GM21825 (cell line): ENCODE results near the gene RARA.

Experiments
- ATAC-seq: cut with Tn5 transposase; IDR thresholded peaks from one replicate; pipeline ENCODE4 v1.9.1; 2021; ENCODE audit warnings: mild to moderate bottlenecking, moderate library complexity; ENCODE audit not compliant: unreplicated experiment

The RARA gene

DNA sequence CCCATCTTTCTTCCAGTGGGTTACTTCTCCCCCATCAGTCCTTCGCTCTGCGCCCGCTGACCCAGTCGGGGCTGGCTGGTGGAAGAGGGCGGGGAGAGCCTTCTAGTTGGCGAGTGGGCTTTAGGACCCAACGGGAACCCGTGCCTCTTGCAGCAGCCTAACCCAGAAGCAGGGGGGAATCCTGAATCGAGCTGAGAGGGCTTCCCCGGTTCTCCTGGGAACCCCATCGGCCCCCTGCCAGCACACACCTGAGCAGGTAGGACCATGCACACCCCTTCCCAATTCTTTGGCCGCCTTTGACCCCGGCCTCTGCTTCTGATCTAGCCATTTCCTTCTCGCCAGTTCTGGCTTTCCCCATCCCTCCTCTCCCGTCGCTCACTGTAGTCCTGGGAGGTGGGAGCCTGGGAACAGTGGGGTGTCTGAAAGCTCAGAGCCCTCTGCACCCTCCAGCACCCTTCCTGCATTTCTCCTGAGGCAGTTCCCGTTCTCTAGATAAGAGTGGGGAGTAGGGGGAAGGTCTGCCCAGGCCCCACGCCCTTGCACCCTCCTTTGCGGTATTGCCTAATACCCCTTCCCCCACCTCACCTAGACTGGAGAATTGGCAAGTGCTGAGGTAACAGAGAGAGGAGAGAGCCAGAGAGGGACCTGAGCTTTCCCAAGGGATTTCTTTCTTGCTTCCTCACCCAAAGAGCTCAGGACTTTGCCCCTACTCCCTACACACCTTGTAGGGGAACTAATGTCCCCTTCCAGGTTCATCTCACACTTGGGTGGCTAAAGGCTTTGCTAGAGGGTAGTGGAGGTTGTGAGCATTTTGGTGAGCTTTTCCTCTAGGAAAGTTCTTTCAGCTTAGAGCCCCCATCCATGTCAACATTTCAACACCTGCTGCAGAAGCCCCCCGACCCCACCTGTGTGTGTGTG, at the start of gene RARA:
TSS of gene RARA (plus strand) at position 150 of the 918 bp plus-strand sequence. CDS start 22,039 bp downstream, outside the sequence.
- ATAC-seq: no peak

DNA sequence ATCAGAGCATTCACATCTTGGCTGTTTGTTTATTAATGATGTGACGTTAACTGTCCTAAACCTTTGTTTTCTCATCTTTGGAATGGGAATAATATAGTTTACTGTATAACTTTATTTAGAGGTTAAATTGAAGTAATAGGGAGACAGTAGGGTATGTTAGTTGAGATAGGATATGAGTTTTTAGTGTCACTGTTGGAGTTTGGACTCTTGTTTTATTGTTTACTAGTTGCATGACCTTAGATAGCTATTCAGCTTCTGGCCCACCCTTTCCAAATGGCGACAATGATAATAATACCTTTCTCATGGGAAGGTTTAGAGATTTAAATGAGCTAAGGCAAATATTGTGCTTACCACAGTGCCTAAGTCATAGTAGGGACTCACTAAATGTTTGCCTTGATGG, 49.5 kb upstream of the RARA start:
- ATAC-seq: no peak

DNA sequence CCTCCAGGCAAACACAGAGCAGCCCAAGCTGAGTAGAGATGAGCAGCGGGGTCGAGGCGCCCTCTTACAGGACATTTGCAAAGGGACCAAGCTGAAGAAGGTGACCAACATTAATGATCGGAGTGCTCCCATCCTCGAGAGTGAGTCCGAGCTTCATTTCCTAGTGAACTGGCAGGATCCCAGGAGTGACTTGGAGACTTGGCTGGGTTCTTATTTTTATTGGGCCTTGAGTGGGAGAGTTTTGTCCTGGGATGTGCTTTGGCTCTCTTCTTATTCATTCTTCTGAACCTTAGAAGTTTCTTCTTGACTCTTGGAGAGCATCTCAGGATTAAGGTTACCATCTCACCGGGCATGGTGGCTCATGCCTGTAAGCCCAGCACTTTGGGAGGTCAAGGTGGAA, 48.5 kb upstream of the RARA start:
- ATAC-seq: no peak

DNA sequence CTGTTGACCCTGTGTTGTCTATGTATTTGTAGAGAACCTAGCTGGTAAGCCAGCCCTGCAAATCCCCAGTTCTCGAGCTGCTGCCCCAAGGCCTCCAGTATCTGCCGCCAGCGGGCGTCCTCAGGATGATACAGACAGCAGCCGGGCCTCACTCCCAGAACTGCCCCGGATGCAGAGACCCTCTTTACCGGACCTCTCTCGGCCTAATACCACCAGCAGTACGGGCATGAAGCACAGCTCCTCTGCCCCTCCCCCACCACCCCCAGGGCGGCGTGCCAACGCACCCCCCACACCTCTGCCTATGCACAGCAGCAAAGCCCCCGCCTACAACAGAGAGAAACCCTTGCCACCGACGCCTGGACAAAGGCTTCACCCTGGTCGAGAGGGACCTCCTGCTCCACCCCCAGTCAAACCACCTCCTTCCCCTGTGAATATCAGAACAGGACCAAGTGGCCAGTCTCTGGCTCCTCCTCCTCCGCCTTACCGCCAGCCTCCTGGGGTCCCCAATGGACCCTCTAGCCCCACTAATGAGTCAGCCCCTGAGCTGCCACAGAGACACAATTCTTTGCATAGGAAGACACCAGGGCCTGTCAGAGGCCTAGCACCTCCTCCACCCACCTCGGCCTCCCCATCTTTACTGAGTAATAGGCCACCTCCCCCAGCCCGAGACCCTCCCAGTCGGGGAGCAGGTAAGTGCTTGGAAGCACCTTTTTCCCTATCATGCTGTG, 44.4 kb upstream of the RARA start:
- ATAC-seq: no peak

DNA sequence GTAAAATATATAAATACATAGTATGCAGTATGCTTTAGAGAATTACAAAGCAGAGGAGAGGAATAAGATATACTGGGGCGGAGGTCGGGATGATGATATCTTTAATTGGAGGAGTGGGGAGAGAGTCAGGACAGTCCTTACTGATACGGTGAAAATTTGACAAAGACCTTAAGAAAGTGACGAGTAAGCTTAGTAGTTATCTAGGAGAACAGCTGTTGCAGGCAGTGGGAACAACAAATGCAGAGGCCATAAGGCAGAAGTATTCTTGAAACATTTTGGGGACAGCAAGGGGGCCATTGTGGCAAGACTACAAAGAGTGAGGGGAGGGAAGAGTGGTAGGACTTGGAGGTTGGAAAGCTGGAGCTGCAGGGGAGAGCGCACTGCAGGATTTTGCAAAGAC, 43.6 kb upstream of the RARA start:
- ATAC-seq: no peak

DNA sequence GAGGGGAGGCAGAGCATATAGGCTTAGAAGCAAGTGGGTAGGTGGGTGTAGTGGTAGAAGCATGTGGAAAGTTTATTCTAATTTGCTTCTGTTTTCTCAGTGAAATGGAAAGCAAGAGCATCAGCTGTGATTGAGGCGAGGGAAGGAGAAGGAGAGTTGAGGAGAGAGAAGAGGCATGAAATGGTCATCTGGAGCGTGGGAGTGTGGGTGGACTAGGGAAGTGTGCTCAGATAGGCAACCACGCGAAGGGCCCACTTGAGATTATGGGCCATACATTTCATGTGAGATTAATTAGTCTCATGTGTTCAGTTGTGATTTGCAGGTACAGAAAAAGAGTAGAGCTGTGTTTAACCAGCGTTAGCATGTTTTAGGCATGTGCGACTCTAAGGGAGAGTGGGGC, 42.1 kb upstream of the RARA start:
- ATAC-seq: no peak

DNA sequence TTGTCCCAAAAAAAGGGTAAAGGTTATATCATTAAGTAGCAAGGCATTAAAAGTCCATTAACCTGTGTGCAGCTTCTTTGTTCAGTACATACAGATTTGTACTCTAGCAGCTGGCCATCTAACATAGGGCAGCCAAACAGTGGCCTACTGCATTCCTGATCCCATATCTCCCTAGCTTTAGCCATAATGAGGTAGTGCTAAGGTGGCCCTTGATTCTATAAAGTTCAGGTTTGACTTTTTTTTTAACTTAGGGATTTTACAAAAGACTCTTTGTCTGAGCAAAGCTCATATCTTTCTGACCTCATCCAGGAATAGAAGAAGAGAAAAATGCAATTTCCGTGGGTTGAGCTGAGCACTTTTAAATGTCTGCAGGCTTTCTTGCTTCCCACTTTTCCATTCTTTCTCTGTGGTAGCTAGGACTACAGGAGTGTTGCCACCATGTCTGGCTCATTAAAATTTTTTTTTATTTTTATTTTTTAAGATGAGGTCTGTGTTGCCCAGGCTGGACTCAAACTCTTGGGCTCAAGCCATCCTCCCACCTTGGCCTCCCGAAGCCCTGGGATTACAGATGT, 40.8 kb upstream of the RARA start:
- ATAC-seq: no peak

DNA sequence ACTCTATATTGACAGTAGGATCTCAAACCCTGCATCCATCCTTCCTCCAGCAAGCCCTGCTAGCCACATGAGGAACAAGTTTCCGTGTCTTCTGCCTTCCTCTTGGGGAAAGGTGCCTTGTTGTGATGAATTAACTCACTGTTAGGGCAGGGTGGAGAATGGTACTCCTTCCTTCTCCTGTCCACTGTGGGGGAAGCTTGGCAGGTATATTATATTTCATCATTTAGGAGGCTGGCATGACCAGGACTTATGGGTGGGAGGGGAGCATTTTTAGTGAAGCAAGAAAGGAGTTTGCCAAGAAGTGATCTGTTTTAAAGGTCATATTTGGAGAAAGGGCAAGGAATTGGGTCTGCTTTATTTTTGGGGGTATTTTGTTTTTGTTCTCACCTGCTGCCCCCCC, 30.6 kb upstream of the RARA start:
- ATAC-seq: no peak

DNA sequence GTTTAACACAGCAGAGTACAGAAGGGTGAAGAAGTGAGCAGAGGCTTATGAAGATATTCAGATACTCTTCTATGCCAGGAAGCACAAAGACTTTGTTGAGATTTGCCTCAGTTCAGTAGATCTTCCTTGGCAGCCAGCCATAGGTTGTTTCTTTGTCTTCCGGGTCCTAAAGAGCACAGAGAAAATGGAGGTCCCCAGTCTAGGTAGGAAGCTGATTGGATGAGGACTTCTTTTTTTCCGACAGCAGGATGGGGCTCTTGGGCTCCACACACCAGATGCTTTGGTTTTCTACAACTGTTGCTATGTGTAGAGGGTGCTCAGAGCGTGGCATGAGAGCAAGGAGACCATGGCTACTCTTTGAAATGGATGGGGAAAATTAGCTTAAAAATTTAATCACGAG, 29.6 kb upstream of the RARA start:
- ATAC-seq: no peak

DNA sequence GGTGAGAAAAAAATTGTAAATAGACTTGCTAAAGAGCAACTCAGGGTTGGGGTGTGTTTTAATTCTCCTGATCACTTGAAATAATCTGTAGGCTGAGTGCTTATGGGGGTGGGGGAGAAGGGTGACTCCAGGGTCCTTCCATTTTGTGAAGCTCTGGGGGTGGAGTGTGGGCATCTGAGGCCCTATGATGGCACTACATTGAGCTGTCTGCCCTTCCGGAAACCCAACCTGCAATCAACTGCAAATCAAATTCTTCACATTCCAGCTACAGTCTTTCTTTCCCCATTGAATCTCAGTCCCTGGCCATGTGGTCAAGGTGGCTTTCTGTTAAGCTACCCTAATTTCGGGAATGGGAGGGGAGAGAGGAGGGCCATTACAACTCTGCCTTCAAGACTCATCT, 27.3 kb upstream of the RARA start:
- no peak for ATAC-seq

DNA sequence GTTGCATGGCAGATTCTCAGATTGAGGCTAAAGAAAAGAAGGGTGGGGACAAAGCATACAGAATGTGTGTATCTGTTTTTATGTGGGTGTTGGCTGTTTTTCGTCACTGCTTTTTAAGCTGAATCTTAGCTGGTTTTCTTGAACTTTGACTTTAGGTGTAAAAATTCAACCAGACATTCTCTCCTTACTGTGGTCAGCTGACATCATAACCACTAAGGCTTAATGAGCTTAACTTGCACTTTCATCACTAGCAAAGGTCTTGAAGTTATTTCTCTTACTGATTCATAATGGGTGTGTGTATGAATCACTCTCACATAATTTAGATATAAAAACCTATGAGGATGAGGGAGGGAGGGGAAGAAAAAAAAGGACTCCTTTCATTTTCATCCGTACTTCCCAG, 25.3 kb upstream of the RARA start:
- ATAC-seq: no peak

DNA sequence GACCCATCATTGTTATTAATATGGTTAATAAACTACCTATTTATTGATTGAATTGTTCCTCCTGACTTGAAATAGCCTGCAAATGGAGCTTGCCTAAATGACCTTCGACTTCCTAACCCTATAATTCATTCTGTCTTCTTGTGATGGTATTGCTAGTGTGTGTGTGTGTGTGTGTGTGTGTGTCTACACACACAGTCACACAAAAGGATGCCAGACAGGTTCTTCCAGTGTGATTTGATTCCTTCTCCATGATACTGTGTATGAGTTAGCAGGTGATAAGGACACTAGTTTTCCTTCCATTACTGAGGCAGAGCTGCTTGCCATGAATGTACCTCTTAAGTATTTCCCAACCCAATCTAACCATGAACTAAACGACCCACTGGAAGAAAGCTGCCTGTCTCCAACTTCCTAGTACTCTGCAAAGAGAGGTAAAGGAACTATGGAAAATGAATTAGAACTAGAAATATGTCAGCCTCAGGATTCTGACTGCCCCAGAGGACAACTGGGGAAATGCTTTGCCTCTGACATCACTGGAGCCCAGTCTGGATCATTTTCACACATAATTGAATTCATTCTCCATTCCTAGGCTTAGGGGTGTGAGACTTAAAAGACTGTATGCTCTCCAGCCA, 24.8 kb upstream of the RARA start:
- ATAC-seq: no peak

DNA sequence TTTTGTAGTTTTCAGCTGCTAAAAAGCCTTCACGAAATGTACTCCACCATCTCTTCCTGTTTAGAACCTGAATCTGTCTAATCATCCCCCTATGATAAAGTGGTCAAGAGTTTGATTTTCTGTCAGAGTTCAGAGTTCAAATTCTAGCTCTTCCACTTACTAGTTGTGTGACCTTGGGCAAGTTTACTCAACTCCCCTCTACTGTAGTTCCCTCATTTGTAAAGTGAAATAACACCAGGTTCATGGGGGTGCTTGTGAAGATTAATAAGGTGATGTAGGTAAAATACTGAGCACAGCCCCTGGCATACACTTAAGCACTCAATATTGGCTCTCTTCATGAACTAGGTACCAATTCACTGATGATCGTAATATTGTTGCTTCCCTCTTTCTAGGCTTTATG, 22.5 kb upstream of the RARA start:
- ATAC-seq: no peak

DNA sequence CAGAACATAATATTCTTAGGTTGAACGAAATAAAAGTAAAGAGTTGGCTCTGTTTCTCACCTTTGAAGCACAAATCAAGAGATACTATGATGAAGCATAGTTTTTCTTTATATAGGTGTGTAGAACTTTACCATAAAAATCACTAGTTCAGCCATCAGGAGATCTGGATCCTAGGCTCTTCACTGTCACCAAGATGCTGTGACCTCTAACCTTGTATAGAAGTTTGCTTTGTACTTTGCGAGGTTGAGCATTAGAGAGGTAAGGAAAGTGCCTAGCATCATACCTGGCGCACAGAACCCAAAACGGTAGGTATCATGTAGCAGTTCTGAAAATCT, 21.9 kb upstream of the RARA start:
- no peak for ATAC-seq

DNA sequence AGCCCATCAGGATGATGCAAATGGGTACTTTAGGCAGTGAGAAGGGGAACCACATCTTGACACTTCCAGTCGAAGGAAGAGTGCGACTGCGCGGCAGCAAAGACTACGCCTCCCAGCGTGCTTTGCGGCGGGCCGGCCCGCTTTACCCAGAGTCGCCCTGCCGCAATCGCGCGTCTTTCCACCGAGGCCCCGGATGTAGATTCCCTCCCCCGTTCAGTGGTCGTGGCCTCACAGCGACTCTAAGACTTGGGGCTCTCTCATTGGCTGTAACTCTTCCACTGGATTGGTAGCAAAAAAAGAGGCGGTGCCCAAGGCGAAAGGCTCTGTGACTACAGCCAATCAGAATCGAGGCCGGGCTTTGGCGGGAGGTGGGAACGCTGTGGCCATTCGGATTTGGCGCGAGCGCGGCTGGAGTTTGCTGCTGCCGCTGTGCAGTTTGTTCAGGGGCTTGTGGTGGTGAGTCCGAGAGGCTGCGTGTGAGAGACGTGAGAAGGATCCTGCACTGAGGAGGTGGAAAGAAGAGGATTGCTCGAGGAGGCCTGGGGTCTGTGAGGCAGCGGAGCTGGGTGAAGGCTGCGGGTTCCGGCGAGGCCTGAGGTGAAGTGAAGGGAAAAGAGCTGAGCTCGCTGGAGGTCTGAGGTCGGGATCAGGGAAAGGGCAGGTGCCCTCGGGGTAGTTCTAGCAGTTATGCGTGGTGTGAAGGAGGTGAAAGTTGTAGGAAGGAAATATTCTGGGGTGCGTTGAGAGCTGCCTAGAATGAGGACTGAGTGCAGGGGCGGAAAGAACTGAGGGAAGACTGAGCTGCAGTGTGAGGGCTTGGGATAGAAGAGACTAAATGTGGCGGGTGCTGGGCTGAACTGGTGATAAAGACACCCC, 21.2 kb upstream of the RARA start, which contains the start of gene CDC6:
TSS of gene CDC6 (plus strand) at position 386 of the 876 bp plus-strand sequence. CDS start 1,542 bp downstream, outside the sequence.
- peak; percentile 85 for ATAC-seq

DNA sequence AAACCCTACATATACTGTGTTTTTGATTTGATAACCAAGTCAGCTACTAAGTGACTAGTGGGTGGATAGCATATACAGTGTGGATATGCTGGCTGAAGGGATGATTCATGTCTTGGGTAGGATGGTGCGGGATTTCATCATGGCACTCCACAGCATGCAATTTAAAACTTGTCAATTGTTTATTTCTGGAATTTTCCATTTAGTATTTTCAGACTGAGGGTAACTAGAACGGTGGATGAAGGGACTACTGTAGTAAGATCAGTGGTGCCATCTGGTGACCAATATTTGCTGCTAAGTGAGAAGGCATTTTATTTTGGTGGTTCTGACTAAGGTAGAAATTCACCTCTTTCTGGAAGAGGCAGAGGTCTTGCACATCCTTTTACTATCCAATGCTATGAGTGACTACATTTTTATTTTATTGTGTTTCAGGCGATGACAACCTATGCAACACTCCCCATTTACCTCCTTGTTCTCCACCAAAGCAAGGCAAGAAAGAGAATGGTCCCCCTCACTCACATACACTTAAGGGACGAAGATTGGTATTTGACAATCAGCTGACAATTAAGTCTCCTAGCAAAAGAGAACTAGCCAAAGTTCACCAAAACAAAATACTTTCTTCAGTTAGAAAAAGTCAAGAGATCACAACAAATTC, 18.2 kb upstream of the RARA start:
- no peak for ATAC-seq

DNA sequence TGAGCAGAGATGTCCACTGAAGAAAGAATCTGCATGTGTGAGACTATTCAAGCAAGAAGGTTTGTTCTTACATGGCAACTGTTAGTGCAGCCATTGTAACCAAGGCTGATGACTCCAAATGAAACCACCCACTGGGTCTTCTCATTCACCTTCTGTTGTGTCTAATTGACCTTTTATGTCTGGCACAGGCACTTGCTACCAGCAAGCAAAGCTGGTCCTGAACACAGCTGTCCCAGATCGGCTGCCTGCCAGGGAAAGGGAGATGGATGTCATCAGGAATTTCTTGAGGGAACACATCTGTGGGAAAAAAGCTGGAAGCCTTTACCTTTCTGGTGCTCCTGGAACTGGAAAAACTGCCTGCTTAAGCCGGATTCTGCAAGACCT, 17.7 kb upstream of the RARA start:
- ATAC-seq: no peak

DNA sequence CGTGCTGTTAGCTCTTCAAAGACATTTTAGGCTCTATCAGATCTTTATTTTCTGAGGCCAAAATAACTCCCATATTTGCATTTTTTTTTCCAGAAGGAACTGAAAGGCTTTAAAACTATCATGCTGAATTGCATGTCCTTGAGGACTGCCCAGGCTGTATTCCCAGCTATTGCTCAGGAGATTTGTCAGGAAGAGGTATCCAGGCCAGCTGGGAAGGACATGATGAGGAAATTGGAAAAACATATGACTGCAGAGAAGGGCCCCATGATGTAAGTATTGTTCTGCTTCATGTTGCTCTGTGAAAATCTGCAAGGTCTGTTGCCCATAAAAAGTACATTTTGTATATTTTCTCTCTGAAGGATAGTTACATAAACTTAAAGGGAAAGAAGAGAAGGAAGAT, 15.6 kb upstream of the RARA start:
- no peak for ATAC-seq

DNA sequence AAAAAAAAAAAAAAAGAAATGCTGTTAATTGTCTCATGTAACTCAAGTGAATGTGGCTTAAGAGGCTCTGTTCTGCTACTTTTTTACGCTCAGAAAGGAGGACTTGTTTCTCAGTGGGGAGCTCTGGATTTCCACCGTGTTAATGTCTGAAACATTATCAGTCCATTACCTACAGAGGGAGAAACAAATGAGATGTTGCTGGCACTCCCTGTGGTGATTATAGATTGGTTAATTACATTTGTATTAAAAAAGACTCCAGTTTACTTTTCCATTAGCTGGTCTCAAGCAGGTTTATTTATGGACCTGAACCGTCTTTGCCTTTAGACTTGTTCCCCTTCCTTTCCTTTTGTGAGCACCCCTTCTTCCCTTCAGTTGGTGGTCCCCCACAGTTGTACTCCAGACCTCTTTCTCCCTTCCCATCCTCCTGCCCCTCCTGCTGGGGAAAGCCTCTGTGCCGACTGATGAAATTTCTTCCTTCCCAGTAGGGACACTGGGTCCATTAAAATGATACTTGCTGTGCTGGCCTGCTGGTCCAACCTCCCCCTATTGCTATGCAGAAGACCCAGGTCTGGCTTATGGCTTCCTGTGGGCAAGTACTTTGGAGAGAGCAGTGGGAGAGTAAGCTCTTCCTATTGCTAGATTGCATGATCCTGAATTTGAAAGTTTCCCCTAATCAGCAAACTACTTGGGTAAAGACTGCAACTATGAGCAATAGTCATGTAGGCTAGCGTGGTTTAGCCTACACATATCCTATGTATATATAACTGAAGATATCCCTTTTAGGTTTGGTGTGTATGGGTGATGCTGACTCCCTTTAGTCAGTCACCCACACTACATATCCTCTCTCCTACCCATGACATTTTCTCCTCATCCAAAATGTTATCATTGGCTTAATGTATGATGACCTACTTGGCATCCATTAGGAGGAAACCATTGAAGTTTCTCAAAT, 13.2 kb upstream of the RARA start:
- no peak for ATAC-seq
